ENCODE data around the gene KLHL29.

Gene KLHL29

GRCh38 chr2:23376075-23376474 is 8.9 kb upstream of the KLHL29 start:
- no peak for DNase-seq
- Histone ChIP-seq H3F3A (ENCODE audit: insufficient read depth, low read length) (peaks cover 3% of the 10 kb centered on the region; the same call in 1 of the 2 replicates), H4K20me1 (ENCODE audit: insufficient read depth, low read length) (no peaks in the 10 kb centered on the region), H3K27me3 (replicated peaks; ENCODE audit: insufficient read depth, low read length) (peaks cover 5% of the 10 kb centered on the region), H3K4me2 (ENCODE audit: low read depth, low read length) (no peak overlapping the region), H3K4me3 (ENCODE audit: low read length) (no peak overlapping the region), H3K9me2 (replicated peaks; ENCODE audit: insufficient read depth, low read length) (no peaks in the 10 kb centered on the region), H3K9ac (ENCODE audit: low read length) (no peak overlapping the region), H3K4me1 (ENCODE audit: low read length) (peaks cover 18% of the 10 kb centered on the region), H3K36me3 (replicated peaks; ENCODE audit: insufficient read depth, low read length) (no peaks in the 10 kb centered on the region), H3K27ac (ENCODE audit: low read length) (no peak overlapping the region), H2AFZ (ENCODE audit: low read length) (no peak overlapping the region), H3K9me3 (replicated peaks; ENCODE audit: insufficient read depth, low read length) (no peaks in the 10 kb centered on the region), H3K79me2 (ENCODE audit: low read length) (no peaks in the 10 kb centered on the region)
- TF ChIP-seq CTCF (IDR thresholded peaks at IDR 0.05; ENCODE audit: low read length), result no peak

GRCh38 chr2:23376972-23377371 is 8.0 kb upstream of the KLHL29 start:
- no peaks in the 10 kb centered on the region for H3K9me2 ChIP-seq (replicated peaks; ENCODE audit: insufficient read depth, low read length)
- H3K27me3 ChIP-seq (replicated peaks; ENCODE audit: insufficient read depth, low read length), result peaks cover 14% of the 10 kb centered on the region
- H2AFZ ChIP-seq (ENCODE audit: low read length), result no peak overlapping the region
- no peak overlapping the region for H3K4me2 ChIP-seq (ENCODE audit: low read depth, low read length)
- H3K36me3 ChIP-seq (replicated peaks; ENCODE audit: insufficient read depth, low read length), result no peaks in the 10 kb centered on the region
- TF ChIP-seq EZH2phosphoT487 (IDR thresholded peaks at IDR 0.05; ENCODE audit: low read length) (no peak), CTCF (IDR thresholded peaks at IDR 0.05; ENCODE audit: low read length) (no peak), EZH2 (optimal IDR thresholded peaks at IDR 0.05; ENCODE audit: low read depth, low read length) (no peak)
- no peaks in the 10 kb centered on the region for H3K79me2 ChIP-seq (ENCODE audit: low read length)
- H3K4me1 ChIP-seq (ENCODE audit: low read length), result peaks cover 21% of the 10 kb centered on the region
- no peak overlapping the region for H3K27ac ChIP-seq (ENCODE audit: low read length)
- H4K20me1 ChIP-seq (ENCODE audit: insufficient read depth, low read length), result no peaks in the 10 kb centered on the region
- DNase-seq, result no peak
- H3K4me3 ChIP-seq (ENCODE audit: low read length), result no peak overlapping the region
- no peak overlapping the region for H3K9ac ChIP-seq (ENCODE audit: low read length)
- H3K9me3 ChIP-seq (replicated peaks; ENCODE audit: insufficient read depth, low read length), result no peaks in the 10 kb centered on the region
- peaks cover 3% of the 10 kb centered on the region; the same call in 1 of the 2 replicates for H3F3A ChIP-seq (ENCODE audit: insufficient read depth, low read length)

GRCh38 chr2:23377771-23378170 is 7.2 kb upstream of the KLHL29 start:
- Histone ChIP-seq H3K79me2 (ENCODE audit: low read length) (no peaks in the 10 kb centered on the region), H3K9me2 (replicated peaks; ENCODE audit: insufficient read depth, low read length) (no peaks in the 10 kb centered on the region), H3K9me3 (replicated peaks; ENCODE audit: insufficient read depth, low read length) (no peaks in the 10 kb centered on the region), H3K27me3 (replicated peaks; ENCODE audit: insufficient read depth, low read length) (peaks cover 22% of the 10 kb centered on the region), H3K4me3 (ENCODE audit: low read length) (no peak overlapping the region), H4K20me1 (ENCODE audit: insufficient read depth, low read length) (no peaks in the 10 kb centered on the region), H3K9ac (ENCODE audit: low read length) (no peak overlapping the region), H3F3A (ENCODE audit: insufficient read depth, low read length) (peaks cover 3% of the 10 kb centered on the region; the same call in 1 of the 2 replicates), H3K36me3 (replicated peaks; ENCODE audit: insufficient read depth, low read length) (no peaks in the 10 kb centered on the region), H3K4me1 (ENCODE audit: low read length) (peaks cover 21% of the 10 kb centered on the region), H3K4me2 (ENCODE audit: low read depth, low read length) (no peak overlapping the region), H2AFZ (ENCODE audit: low read length) (no peak overlapping the region), H3K27ac (ENCODE audit: low read length) (no peak overlapping the region)
- TF ChIP-seq EZH2phosphoT487 (IDR thresholded peaks at IDR 0.05; ENCODE audit: low read length), result no peak
- TF ChIP-seq CTCF (IDR thresholded peaks at IDR 0.05; ENCODE audit: low read length), result no peak
- no peak for TF ChIP-seq EZH2 (optimal IDR thresholded peaks at IDR 0.05; ENCODE audit: low read depth, low read length)
- no peak for DNase-seq
